IMR-90 (cell line): ENCODE data around the gene HUNK. TPM values are rescaled to one million over a fixed set of nuclear protein-coding genes. Genes with fewer than 3 reads are reported as not detected.

ENCODE experiments used
- ATAC-seq: fragments of 200-7000 bp; cut with Tn5 transposase; 2 replicates; pipeline ENCODE4 v1.9.1; 2020; ENCODE audit warnings: low read depth, mild to moderate bottlenecking, moderate library complexity
- BruUV-seq: library from RNA; stranded (reverse); fragments of 400-500 nt; replicated peaks from 2 replicates; lab custom pipeline; 2021; lab: Mats Ljungman, UMichigan
- CTCF ChIA-PET: fragments of 300-600 bp; formaldehyde crosslinking; extraction: SDS; loops from one replicate; lab custom pipeline; 2021; ENCODE audit warnings: antibody characterized with exemption; lab: Yijun Ruan, JAX
- POLR2A ChIA-PET: fragments of 300-600 bp; sonication (Branson Sonifier 250); formaldehyde crosslinking; loops from one replicate; lab custom pipeline; 2022; ENCODE audit warnings: antibody characterized with exemption; ENCODE audit not compliant: unreplicated experiment; lab: Charles Lee
- DNase-seq: peaks from one replicate; pipeline ENCODE4 v3.0.0; 2013
- H2AFZ ChIP-seq: replicated peaks from 2 replicates; pipeline ENCODE3; 2013; ENCODE audit warnings: low read length, mild to moderate bottlenecking; ENCODE audit not compliant: poor library complexity
- H2AK5ac ChIP-seq: 2 replicates; pipeline ENCODE4 v1.6.1; 2013; ENCODE audit warnings: low read depth, low read length, inconsistent platforms
- H2AK9ac ChIP-seq: replicated peaks from 2 replicates; pipeline ENCODE3; 2013; ENCODE audit warnings: mild to moderate bottlenecking, low read depth, low read length, moderate library complexity; ENCODE audit not compliant: poor library complexity
- H2BK120ac ChIP-seq: 2 replicates; pipeline ENCODE4 v1.6.1; 2013; ENCODE audit warnings: low read depth, low read length, inconsistent platforms
- H2BK15ac ChIP-seq: 3 replicates; pipeline ENCODE4 v1.6.1; 2013; ENCODE audit warnings: low read depth, low read length, inconsistent platforms
- H2BK20ac ChIP-seq: 2 replicates; pipeline ENCODE4 v1.6.1; 2013; ENCODE audit warnings: low read depth, mild to moderate bottlenecking, inconsistent platforms, low read length, moderate library complexity
- H2BK5ac ChIP-seq: 2 replicates; pipeline ENCODE4 v1.6.1; 2013; ENCODE audit warnings: mild to moderate bottlenecking, low read depth, low read length, inconsistent platforms; ENCODE audit not compliant: poor library complexity, severe bottlenecking
- H3K14ac ChIP-seq: replicated peaks from 2 replicates; pipeline ENCODE4 v1.6.1; 2013; ENCODE audit warnings: low read depth, low read length, inconsistent platforms
- H3K18ac ChIP-seq: 2 replicates; pipeline ENCODE4 v1.6.1; 2013; ENCODE audit warnings: low read depth, low read length, control low read depth
- H3K23ac ChIP-seq: 2 replicates; pipeline ENCODE4 v1.6.1; 2013; ENCODE audit warnings: low read depth, low read length, inconsistent platforms
- H3K27ac ChIP-seq: 2 replicates; pipeline ENCODE4 v1.5.1; 2013; ENCODE audit warnings: mild to moderate bottlenecking, control low read depth, low read length; ENCODE audit not compliant: insufficient read depth
- H3K27me3 ChIP-seq: 2 replicates; pipeline ENCODE4 v1.6.1; 2013; ENCODE audit warnings: low read length; ENCODE audit not compliant: control insufficient read depth, insufficient read depth
- H3K36me3 ChIP-seq: 2 replicates; pipeline ENCODE4 v1.6.1; 2013; ENCODE audit warnings: low read length, mixed read lengths; ENCODE audit not compliant: control insufficient read depth, insufficient read depth
- H3K4ac ChIP-seq: 2 replicates; pipeline ENCODE4 v1.6.1; 2013; ENCODE audit warnings: low read depth, low read length, inconsistent platforms
- H3K4me1 ChIP-seq: 2 replicates; pipeline ENCODE4 v1.6.1; 2013; ENCODE audit warnings: low read length, mixed read lengths; ENCODE audit not compliant: control insufficient read depth, insufficient read depth
- H3K4me2 ChIP-seq: 2 replicates; pipeline ENCODE4 v1.6.1; 2013; ENCODE audit warnings: low read depth, mild to moderate bottlenecking, control low read depth, low read length, moderate library complexity
- H3K4me3 ChIP-seq: 2 replicates; pipeline ENCODE4 v1.5.1; 2013; ENCODE audit warnings: low read depth, mild to moderate bottlenecking, control low read depth, low read length, moderate library complexity; ENCODE audit not compliant: insufficient read depth
- H3K56ac ChIP-seq: 2 replicates; pipeline ENCODE4 v1.6.1; 2013; ENCODE audit warnings: low read length, inconsistent platforms; ENCODE audit not compliant: insufficient read depth; ENCODE audit errors: extremely low read depth
- H3K79me1 ChIP-seq, 2 experiments: 2 replicates each; pipeline ENCODE4 v1.6.1; 2013; ENCODE audit warnings: low read length in 2 of 2, inconsistent platforms in 1 of 2, low read depth in 1 of 2
- H3K9ac ChIP-seq: 2 replicates; pipeline ENCODE4 v1.6.1; 2013; ENCODE audit warnings: low read depth, low read length, control low read depth
- H3K9me1 ChIP-seq: 2 replicates; pipeline ENCODE4 v1.6.1; 2013; ENCODE audit warnings: low read length, inconsistent platforms; ENCODE audit not compliant: insufficient read depth
- H3K9me3 ChIP-seq: 2 replicates; pipeline ENCODE4 v1.6.1; 2013; ENCODE audit warnings: low read length; ENCODE audit not compliant: control insufficient read depth, insufficient read depth
- H4K20me1 ChIP-seq: 2 replicates; pipeline ENCODE4 v1.6.1; 2013; ENCODE audit warnings: low read length, inconsistent platforms; ENCODE audit not compliant: insufficient read depth
- H4K5ac ChIP-seq: 2 replicates; pipeline ENCODE4 v1.6.1; 2013; ENCODE audit warnings: mild to moderate bottlenecking, low read depth, low read length, control low read depth
- H4K8ac ChIP-seq, 2 experiments: 2 replicates each; pipeline ENCODE4 v1.6.1; 2013; ENCODE audit warnings: low read depth in 2 of 2, low read length in 2 of 2, control low read depth in 1 of 2, inconsistent platforms in 1 of 2
- H4K91ac ChIP-seq: 2 replicates; pipeline ENCODE4 v1.6.1; 2013; ENCODE audit warnings: low read depth, low read length, inconsistent platforms; ENCODE audit not compliant: insufficient read depth
- BHLHE40 ChIP-seq: fragments of 150-350 bp; IDR thresholded peaks from 2 replicates; pipeline ENCODE4 v1.6.1; 2016; ENCODE audit warnings: mild to moderate bottlenecking, low read depth, low read length
- CEBPB ChIP-seq: IDR thresholded peaks from 2 replicates; pipeline ENCODE4 v1.6.1; 2012; ENCODE audit warnings: low read depth, low read length, improper control_type of control experiment
- CHD1 ChIP-seq: IDR thresholded peaks from 2 replicates; pipeline ENCODE4 v1.6.1; 2012; ENCODE audit warnings: low read depth, low read length, improper control_type of control experiment
- FOS ChIP-seq: fragments of 150-350 bp; IDR thresholded peaks from 2 replicates; pipeline ENCODE4 v1.6.1; 2016; ENCODE audit warnings: low read depth, low read length
- MAFK ChIP-seq: IDR thresholded peaks from 2 replicates; pipeline ENCODE4 v1.6.1; 2012; ENCODE audit warnings: low read depth, low read length, improper control_type of control experiment
- MAZ ChIP-seq: IDR thresholded peaks from 2 replicates; pipeline ENCODE4 v1.6.1; 2012; ENCODE audit warnings: low read depth, mild to moderate bottlenecking, low read length, improper control_type of control experiment, moderate library complexity, borderline replicate concordance
- MXI1 ChIP-seq: IDR thresholded peaks from 2 replicates; pipeline ENCODE4 v1.6.1; 2012; ENCODE audit warnings: low read depth, mild to moderate bottlenecking, low read length, moderate library complexity, borderline replicate concordance
- NFE2L2 ChIP-seq: fragments of 150-350 bp; IDR thresholded peaks from 2 replicates; pipeline ENCODE4 v1.6.1; 2016; ENCODE audit warnings: low read depth, mild to moderate bottlenecking, low read length
- POLR2A ChIP-seq: IDR thresholded peaks from 2 replicates; pipeline ENCODE4 v1.6.1; 2012; ENCODE audit warnings: mild to moderate bottlenecking, low read depth, low read length
- RAD21 ChIP-seq: IDR thresholded peaks from 2 replicates; pipeline ENCODE4 v1.6.1; 2012; ENCODE audit warnings: low read length, improper control_type of control experiment
- RCOR1 ChIP-seq: IDR thresholded peaks from 2 replicates; pipeline ENCODE4 v1.6.1; 2012; ENCODE audit warnings: mild to moderate bottlenecking, low read length, improper control_type of control experiment; ENCODE audit not compliant: insufficient replicate concordance
- RFX5 ChIP-seq: IDR thresholded peaks from 2 replicates; pipeline ENCODE4 v1.8.0; 2012; ENCODE audit warnings: low read depth, mild to moderate bottlenecking, low read length, moderate library complexity
- SMC3 ChIP-seq: fragments of 150-350 bp; IDR thresholded peaks from 2 replicates; pipeline ENCODE4 v1.6.1; 2016; ENCODE audit warnings: low read depth, mild to moderate bottlenecking, antibody characterized with exemption, low read length, moderate library complexity
- WGBS, 2 experiments: methylation state at CpG; one replicate each; pipeline versions ENCODE4 v1.1.5 to v1.1.7; 2013; ENCODE audit warnings: missing lambda C conversion rate in 2 of 2; ENCODE audit not compliant: insufficient read length in 1 of 2; ENCODE audit errors: extremely low coverage in 2 of 2; 5-methylcytosine and 5-hydroxymethylcytosine counted together
- dilution Hi-C: fragments of 300-500 bp; cut with HindIII; formaldehyde crosslinking; loops from one replicate; pipeline ENCODE4 v1.14.3; 2018; ENCODE audit warnings: low sequenced_read_pairs; ENCODE audit not compliant: unreplicated experiment
- in situ Hi-C: fragments of 300-500 bp; cut with MboI; formaldehyde crosslinking; loops from 3 replicates; pipeline ENCODE4 v1.14.3; 2019; ENCODE audit warnings: low sequenced_read_pairs, inconsistent platforms, mixed read lengths
- intact Hi-C: fragments of 100-400 bp; cut with micrococcal nuclease; formaldehyde crosslinking; loops from 2 replicates; pipeline ENCODE4 v1.10.0; 2022
- polyA plus RNA-seq, 3 experiments: library from polyadenylated mRNA; depleted of rRNA; stranded (reverse); fragments of >200 nt; gene quantifications; 2 replicates each; pipeline ENCODE4 v1.2.3, GENCODE V29; 2012; ENCODE audit warnings: low replicate concordance in 1 of 3
- total RNA-seq: library from RNA; depleted of rRNA; stranded (reverse); fragments of >200 nt; gene quantifications from 2 replicates; pipeline ENCODE4 v1.2.3, GENCODE V29; 2012
- TF ChIP-seq, protein P1 (sequence below): fragments of 150-350 bp; IDR thresholded peaks from 2 replicates; pipeline ENCODE4 v1.6.1; 2017; ENCODE audit warnings: mild to moderate bottlenecking, antibody characterized with exemption, low read length, low read depth
- TF ChIP-seq, protein P2 (sequence below): conservative IDR thresholded peaks from 2 replicates; pipeline ENCODE4 v1.5.1; 2012; ENCODE audit warnings: mild to moderate bottlenecking, low read depth, low read length, improper control_type of control experiment
- TF ChIP-seq, protein P3 (sequence below): fragments of 150-350 bp; IDR thresholded peaks from 2 replicates; pipeline ENCODE4 v1.6.1; 2016; ENCODE audit warnings: low read depth, mild to moderate bottlenecking, low read length, moderate library complexity, borderline replicate concordance

HUNK gene
- total and polyA plus RNA-seq, 2 of the 4 experiments (the other 2 are of a cell fraction) = 1.0 to 2.0 TPM

DNA sequence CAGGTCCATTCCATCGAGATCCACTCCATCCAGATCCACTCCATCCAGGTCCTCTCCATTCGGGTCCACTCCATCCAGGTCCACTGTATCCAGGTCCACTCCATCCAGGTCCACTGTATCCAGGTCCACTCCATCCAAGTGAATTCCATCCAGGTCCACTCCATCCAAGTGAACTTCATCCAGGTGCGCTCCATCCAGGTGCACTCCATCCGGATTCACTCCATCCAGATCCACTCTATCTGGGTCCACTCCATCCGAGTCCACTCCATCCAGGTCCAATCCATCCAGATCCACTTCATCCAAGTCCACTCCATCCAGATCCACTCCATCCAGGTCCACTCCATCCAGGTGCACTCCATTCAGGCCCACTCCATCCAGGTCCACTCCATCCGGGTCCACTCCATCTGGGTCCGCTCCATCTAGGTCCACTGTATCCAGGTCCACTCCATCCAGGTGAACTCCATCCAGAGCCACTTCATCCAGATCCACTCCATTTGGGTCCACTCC lies 157.4 kb downstream of the HUNK start:
- no peaks in the 10 kb centered on the region for H3K79me1 ChIP-seq
- in situ Hi-C loops = no loop called here
- H3K9me3 ChIP-seq = no peaks in the 10 kb centered on the region
- ATAC-seq (no peak), DNase-seq (no peak)
- ChIA-PET POLR2A (no interaction called here), CTCF (no interaction called here)
- H3K18ac ChIP-seq = no peak overlapping the region
- H4K91ac ChIP-seq = no peak overlapping the region
- no peak overlapping the region for H3K27ac ChIP-seq
- WGBS, 2 experiments = 73% methylated on average over 7 of the region's 7 CpGs; no CpG with 5 or more reads in 1 of the 2 experiments
- H3K23ac ChIP-seq = no peak overlapping the region
- no peak overlapping the region for H3K4ac ChIP-seq
- H2AK5ac ChIP-seq = no peak overlapping the region
- intact Hi-C loops = no loop called here
- H3K4me2 ChIP-seq = no peak overlapping the region
- no peak overlapping the region for H2AFZ ChIP-seq
- H3K9ac ChIP-seq = no peak overlapping the region
- H4K5ac ChIP-seq = no peak overlapping the region
- H2BK5ac ChIP-seq = no peak overlapping the region
- H4K20me1 ChIP-seq = no peaks in the 10 kb centered on the region
- H3K56ac ChIP-seq = no peak overlapping the region
- no peaks in the 10 kb centered on the region for H3K4me1 ChIP-seq
- no peaks in the 10 kb centered on the region for H3K9me1 ChIP-seq
- H2BK20ac ChIP-seq = no peak overlapping the region
- no peak for TF ChIP-seq MAZ
- TF ChIP-seq, protein P1, sequence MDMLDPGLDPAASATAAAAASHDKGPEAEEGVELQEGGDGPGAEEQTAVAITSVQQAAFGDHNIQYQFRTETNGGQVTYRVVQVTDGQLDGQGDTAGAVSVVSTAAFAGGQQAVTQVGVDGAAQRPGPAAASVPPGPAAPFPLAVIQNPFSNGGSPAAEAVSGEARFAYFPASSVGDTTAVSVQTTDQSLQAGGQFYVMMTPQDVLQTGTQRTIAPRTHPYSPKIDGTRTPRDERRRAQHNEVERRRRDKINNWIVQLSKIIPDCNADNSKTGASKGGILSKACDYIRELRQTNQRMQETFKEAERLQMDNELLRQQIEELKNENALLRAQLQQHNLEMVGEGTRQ = no peak
- no peak for TF ChIP-seq BHLHE40
- TF ChIP-seq, protein P2, sequence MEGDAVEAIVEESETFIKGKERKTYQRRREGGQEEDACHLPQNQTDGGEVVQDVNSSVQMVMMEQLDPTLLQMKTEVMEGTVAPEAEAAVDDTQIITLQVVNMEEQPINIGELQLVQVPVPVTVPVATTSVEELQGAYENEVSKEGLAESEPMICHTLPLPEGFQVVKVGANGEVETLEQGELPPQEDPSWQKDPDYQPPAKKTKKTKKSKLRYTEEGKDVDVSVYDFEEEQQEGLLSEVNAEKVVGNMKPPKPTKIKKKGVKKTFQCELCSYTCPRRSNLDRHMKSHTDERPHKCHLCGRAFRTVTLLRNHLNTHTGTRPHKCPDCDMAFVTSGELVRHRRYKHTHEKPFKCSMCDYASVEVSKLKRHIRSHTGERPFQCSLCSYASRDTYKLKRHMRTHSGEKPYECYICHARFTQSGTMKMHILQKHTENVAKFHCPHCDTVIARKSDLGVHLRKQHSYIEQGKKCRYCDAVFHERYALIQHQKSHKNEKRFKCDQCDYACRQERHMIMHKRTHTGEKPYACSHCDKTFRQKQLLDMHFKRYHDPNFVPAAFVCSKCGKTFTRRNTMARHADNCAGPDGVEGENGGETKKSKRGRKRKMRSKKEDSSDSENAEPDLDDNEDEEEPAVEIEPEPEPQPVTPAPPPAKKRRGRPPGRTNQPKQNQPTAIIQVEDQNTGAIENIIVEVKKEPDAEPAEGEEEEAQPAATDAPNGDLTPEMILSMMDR = no peak
- TF ChIP-seq NFE2L2 = no peak
- no peak for TF ChIP-seq FOS
- no peak for TF ChIP-seq CHD1
- TF ChIP-seq SMC3 = no peak
- no peak for TF ChIP-seq POLR2A
- no peak for TF ChIP-seq RFX5
- no peak for TF ChIP-seq MXI1
- TF ChIP-seq CEBPB = no peak
- TF ChIP-seq RAD21 = no peak
- TF ChIP-seq MAFK = no peak
- no peak for TF ChIP-seq RCOR1
- TF ChIP-seq, protein P3, sequence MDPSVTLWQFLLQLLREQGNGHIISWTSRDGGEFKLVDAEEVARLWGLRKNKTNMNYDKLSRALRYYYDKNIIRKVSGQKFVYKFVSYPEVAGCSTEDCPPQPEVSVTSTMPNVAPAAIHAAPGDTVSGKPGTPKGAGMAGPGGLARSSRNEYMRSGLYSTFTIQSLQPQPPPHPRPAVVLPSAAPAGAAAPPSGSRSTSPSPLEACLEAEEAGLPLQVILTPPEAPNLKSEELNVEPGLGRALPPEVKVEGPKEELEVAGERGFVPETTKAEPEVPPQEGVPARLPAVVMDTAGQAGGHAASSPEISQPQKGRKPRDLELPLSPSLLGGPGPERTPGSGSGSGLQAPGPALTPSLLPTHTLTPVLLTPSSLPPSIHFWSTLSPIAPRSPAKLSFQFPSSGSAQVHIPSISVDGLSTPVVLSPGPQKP = no peak
- BruUV-seq = no TSS peak
- H2BK120ac ChIP-seq = no peak overlapping the region
- no peak overlapping the region for H3K14ac ChIP-seq
- H2BK15ac ChIP-seq = no peak overlapping the region
- no peak overlapping the region for H3K4me3 ChIP-seq
- H3K36me3 ChIP-seq = no peaks in the 10 kb centered on the region
- H4K8ac ChIP-seq = no peak overlapping the region
- H3K27me3 ChIP-seq = peaks cover 3% of the 10 kb centered on the region
- dilution Hi-C loops = no loop called here
- H2AK9ac ChIP-seq = no peak overlapping the region
